GM23338 (cell line): ENCODE data around the gene RAD1. TPM values are rescaled to one million over a fixed set of nuclear protein-coding genes. Genes with fewer than 3 reads are reported as not detected.

Experiments
- ATAC-seq: fragments of 200-7000 bp; cut with Tn5 transposase; 3 replicates; pipeline ENCODE4 v1.9.1; 2020
- DNase-seq: peaks from one replicate; pipeline ENCODE4 v3.0.0-alpha.2; 2015; ENCODE audit warnings: low spot score
- H2AFZ ChIP-seq: fragments of 200-600 bp; sonication (generic); 2 replicates; pipeline ENCODE4 v1.8.0; 2016; ENCODE audit warnings: antibody characterized with exemption, mild to moderate bottlenecking, moderate library complexity
- H3F3A ChIP-seq: fragments of 200-600 bp; sonication (generic); replicated peaks from 2 replicates; pipeline ENCODE4 v1.8.0; 2017; ENCODE audit warnings: antibody characterized with exemption, mixed run types, low read depth
- H3K27ac ChIP-seq: fragments of 200-600 bp; sonication (generic); 2 replicates; pipeline ENCODE4 v1.6.1; 2016; ENCODE audit warnings: low read depth
- H3K27me3 ChIP-seq: fragments of 200-600 bp; sonication (generic); 2 replicates; pipeline ENCODE4 v1.8.0; 2016; ENCODE audit warnings: mild to moderate bottlenecking, mixed run types, moderate library complexity; ENCODE audit not compliant: insufficient read depth
- H3K36me3 ChIP-seq: fragments of 200-600 bp; sonication (generic); 2 replicates; pipeline ENCODE4 v1.8.0; 2016; ENCODE audit warnings: mild to moderate bottlenecking; ENCODE audit not compliant: insufficient read depth
- H3K4me1 ChIP-seq: fragments of 200-600 bp; sonication (generic); 2 replicates; pipeline ENCODE4 v1.8.0; 2016; ENCODE audit warnings: mild to moderate bottlenecking, moderate library complexity; ENCODE audit not compliant: insufficient read depth
- H3K4me2 ChIP-seq: fragments of 200-600 bp; sonication (generic); 2 replicates; pipeline ENCODE4 v1.7.1; 2017; ENCODE audit warnings: mixed run types
- H3K4me3 ChIP-seq: fragments of 200-600 bp; sonication (generic); 2 replicates; pipeline ENCODE4 v1.6.1; 2016; ENCODE audit warnings: mixed run types
- H3K79me2 ChIP-seq: fragments of 200-600 bp; sonication (generic); replicated peaks from 2 replicates; pipeline ENCODE4 v1.8.0; 2017; ENCODE audit warnings: mild to moderate bottlenecking; ENCODE audit not compliant: insufficient read depth
- H3K9me2 ChIP-seq: fragments of 200-600 bp; sonication (generic); 2 replicates; pipeline ENCODE4 v1.8.0; 2017; ENCODE audit not compliant: insufficient read depth
- H4K20me1 ChIP-seq: fragments of 200-600 bp; sonication (generic); replicated peaks from 2 replicates; pipeline ENCODE4 v1.8.0; 2017; ENCODE audit warnings: mild to moderate bottlenecking; ENCODE audit not compliant: insufficient read depth
- H3K27ac Mint-ChIP-seq: 2 replicates; pipeline ENCODE4 v1.8.0; 2020; ENCODE audit warnings: inconsistent platforms, mild to moderate bottlenecking, moderate library complexity, mixed read lengths
- H3K27me3 Mint-ChIP-seq: 3 replicates; pipeline ENCODE4 v1.8.0; 2022; ENCODE audit warnings: low read depth, mild to moderate bottlenecking, moderate library complexity, mixed read lengths, inconsistent platforms; ENCODE audit not compliant: insufficient read depth, poor library complexity
- H3K36me3 Mint-ChIP-seq: 3 replicates; pipeline ENCODE4 v1.8.0; 2021; ENCODE audit warnings: low read depth, mild to moderate bottlenecking, inconsistent platforms, moderate library complexity, mixed read lengths
- H3K4me1 Mint-ChIP-seq: 3 replicates; pipeline ENCODE4 v1.8.0; 2020; ENCODE audit warnings: mild to moderate bottlenecking, inconsistent platforms, mixed read lengths
- H3K4me3 Mint-ChIP-seq: 3 replicates; pipeline ENCODE4 v1.8.0; 2021; ENCODE audit warnings: moderate library complexity, mild to moderate bottlenecking, inconsistent platforms, mixed read lengths
- H3K9me3 Mint-ChIP-seq: 3 replicates; pipeline ENCODE4 v1.8.0; 2020; ENCODE audit warnings: moderate library complexity, mild to moderate bottlenecking, inconsistent platforms, mixed read lengths
- EZH2 ChIP-seq: fragments of 200-600 bp; sonication (generic); IDR thresholded peaks from one replicate; pipeline ENCODE4 v1.8.0; 2017; ENCODE audit warnings: antibody characterized with exemption, mild to moderate bottlenecking, low read depth; ENCODE audit not compliant: unreplicated experiment
- EZH2phosphoT487 ChIP-seq: fragments of 200-600 bp; sonication (generic); IDR thresholded peaks from one replicate; pipeline ENCODE4 v1.8.1; 2018; ENCODE audit warnings: antibody characterized with exemption; ENCODE audit not compliant: unreplicated experiment
- ZNF114 ChIP-seq: fragments of 250-450 bp; sonication (Bioruptor Pico); IDR thresholded peaks from 2 replicates; pipeline ENCODE4 v1.5.0; 2020; ENCODE audit warnings: mild to moderate bottlenecking, moderate library complexity
- ZNF331 ChIP-seq: fragments of 250-450 bp; sonication (Bioruptor Pico); IDR thresholded peaks from 2 replicates; pipeline ENCODE4 v1.5.0; 2020; ENCODE audit warnings: low read depth, mild to moderate bottlenecking, moderate library complexity
- polyA plus RNA-seq: library from polyadenylated mRNA; unstranded; fragments of >200 nt; fragmentation: Nextera tagmentation; extraction: Ambion mirVana; gene quantifications from 2 replicates; pipeline ENCODE4 v1.2.1, GENCODE V29; 2016
- total RNA-seq: library from RNA; depleted of rRNA; stranded (reverse); fragments of >200 nt; shearing (Covaris generic); gene quantifications from 2 replicates; pipeline ENCODE4 v1.2.3, GENCODE V29; 2014
- TF ChIP-seq, protein P1 (sequence below): IDR thresholded peaks from one replicate; pipeline ENCODE4 v1.6.1; 2018; ENCODE audit warnings: antibody characterized with exemption; ENCODE audit not compliant: unreplicated experiment
- TF ChIP-seq, protein P2 (sequence below): IDR thresholded peaks from 2 replicates; pipeline ENCODE4 v1.6.1; 2016; ENCODE audit warnings: antibody characterized with exemption

Gene RAD1
- total and polyA plus RNA-seq, 2 experiments from 2014 or later: 39.3 to 40.9 TPM

DNA sequence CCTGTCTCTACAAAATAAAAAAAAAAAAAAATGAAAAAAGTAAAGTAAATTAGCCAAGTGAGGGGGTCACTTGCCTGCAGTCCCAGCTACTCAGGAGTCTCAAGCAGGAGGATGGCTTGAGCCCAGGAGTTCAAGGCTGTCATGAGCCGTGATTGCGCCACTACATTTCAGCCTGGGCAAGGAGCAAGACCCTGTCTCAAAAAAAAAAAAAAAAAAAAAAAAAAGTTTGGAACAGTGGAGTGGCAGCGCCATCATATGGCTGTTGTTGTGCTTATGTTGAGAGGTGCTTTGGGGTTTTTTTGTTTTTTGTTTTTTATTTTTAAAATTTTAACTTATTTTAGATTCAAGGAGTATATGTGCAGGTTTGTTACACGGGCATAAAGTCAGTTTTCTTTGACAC lies 3.8 kb upstream of the RAD1 start (continued):
- TF ChIP-seq, protein P1, sequence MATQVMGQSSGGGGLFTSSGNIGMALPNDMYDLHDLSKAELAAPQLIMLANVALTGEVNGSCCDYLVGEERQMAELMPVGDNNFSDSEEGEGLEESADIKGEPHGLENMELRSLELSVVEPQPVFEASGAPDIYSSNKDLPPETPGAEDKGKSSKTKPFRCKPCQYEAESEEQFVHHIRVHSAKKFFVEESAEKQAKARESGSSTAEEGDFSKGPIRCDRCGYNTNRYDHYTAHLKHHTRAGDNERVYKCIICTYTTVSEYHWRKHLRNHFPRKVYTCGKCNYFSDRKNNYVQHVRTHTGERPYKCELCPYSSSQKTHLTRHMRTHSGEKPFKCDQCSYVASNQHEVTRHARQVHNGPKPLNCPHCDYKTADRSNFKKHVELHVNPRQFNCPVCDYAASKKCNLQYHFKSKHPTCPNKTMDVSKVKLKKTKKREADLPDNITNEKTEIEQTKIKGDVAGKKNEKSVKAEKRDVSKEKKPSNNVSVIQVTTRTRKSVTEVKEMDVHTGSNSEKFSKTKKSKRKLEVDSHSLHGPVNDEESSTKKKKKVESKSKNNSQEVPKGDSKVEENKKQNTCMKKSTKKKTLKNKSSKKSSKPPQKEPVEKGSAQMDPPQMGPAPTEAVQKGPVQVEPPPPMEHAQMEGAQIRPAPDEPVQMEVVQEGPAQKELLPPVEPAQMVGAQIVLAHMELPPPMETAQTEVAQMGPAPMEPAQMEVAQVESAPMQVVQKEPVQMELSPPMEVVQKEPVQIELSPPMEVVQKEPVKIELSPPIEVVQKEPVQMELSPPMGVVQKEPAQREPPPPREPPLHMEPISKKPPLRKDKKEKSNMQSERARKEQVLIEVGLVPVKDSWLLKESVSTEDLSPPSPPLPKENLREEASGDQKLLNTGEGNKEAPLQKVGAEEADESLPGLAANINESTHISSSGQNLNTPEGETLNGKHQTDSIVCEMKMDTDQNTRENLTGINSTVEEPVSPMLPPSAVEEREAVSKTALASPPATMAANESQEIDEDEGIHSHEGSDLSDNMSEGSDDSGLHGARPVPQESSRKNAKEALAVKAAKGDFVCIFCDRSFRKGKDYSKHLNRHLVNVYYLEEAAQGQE: no peak
- no peak for TF ChIP-seq EZH2

DNA sequence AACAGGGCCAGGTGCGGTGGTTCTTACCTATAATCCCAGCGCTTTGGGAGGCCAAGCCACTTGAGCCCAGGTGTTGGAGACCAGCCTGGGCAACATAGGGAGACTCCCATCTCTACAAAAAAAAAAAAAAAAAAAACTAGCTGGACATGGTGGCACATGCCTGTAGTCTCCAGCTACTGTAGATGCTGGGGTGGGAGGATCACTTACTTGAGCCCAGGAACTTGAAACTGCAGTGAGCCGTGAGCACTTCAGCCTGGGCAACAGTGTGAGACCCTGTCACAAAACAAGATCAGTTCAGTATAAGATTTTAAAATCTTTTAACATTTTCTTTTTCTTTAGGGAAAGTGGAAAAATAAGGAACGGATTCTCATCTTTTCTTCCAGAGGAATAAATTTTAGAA lies 2.7 kb upstream of the RAD1 start:
- no peak overlapping the region for H3K4me3 Mint-ChIP-seq
- DNase-seq (no peak), ATAC-seq (no peak)
- Histone ChIP-seq H3K27ac (no peak overlapping the region), H3K27me3 (no peaks in the 10 kb centered on the region), H4K20me1 (peaks cover 26% of the 10 kb centered on the region), H2AFZ (no peak overlapping the region), H3K79me2 (peaks cover 79% of the 10 kb centered on the region), H3K4me1 (peaks cover 21% of the 10 kb centered on the region), H3K36me3 (peaks cover 54% of the 10 kb centered on the region), H3K4me2 (no peak overlapping the region), H3K9me2 (no peaks in the 10 kb centered on the region), H3K4me3 (peak overlapping the region; percentile 93; the same call in 1 of the 2 replicates), H3F3A (peaks cover 10% of the 10 kb centered on the region; the same call in 1 of the 2 replicates)
- H3K9me3 Mint-ChIP-seq: no peaks in the 10 kb centered on the region
- peaks cover 5% of the 10 kb centered on the region for H3K27me3 Mint-ChIP-seq
- H3K36me3 Mint-ChIP-seq: peaks cover 60% of the 10 kb centered on the region
- 0 out of 2 replicates have a peak overlapping the region, but pooled peaks have one; percentile 6 for H3K27ac Mint-ChIP-seq
- H3K4me1 Mint-ChIP-seq: peaks cover 22% of the 10 kb centered on the region
- TF ChIP-seq, protein P2, sequence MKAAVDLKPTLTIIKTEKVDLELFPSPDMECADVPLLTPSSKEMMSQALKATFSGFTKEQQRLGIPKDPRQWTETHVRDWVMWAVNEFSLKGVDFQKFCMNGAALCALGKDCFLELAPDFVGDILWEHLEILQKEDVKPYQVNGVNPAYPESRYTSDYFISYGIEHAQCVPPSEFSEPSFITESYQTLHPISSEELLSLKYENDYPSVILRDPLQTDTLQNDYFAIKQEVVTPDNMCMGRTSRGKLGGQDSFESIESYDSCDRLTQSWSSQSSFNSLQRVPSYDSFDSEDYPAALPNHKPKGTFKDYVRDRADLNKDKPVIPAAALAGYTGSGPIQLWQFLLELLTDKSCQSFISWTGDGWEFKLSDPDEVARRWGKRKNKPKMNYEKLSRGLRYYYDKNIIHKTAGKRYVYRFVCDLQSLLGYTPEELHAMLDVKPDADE: no peak
- TF ChIP-seq, protein P1: no peak
- no peak for TF ChIP-seq EZH2

DNA sequence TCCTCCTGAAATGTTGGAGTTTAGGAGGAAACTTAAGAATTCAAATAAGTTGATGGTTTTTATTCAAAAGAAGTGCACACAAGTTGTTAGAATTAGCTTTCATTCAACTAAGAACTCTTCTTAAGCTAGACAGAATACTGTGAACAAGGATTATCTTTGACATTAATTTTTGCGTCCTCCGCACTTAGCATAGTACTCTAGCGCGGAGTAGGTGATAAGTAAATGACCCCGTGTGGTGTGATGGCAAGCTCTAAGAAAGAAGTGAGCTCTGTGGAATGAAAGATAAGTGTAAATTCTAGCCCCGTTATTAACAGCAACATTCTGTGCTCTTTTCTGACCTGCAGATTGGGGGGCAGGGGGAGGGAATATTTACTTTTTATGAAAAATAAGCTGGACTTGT lies 1.2 kb upstream of the RAD1 start:
- Histone ChIP-seq H3K4me2 (peak overlapping the region; percentile 94), H3K36me3 (peaks cover 48% of the 10 kb centered on the region), H3K9me2 (no peaks in the 10 kb centered on the region), H2AFZ (no peak overlapping the region), H3F3A (peaks cover 7% of the 10 kb centered on the region; the same call in 1 of the 2 replicates), H3K27me3 (no peaks in the 10 kb centered on the region), H3K79me2 (peaks cover 91% of the 10 kb centered on the region), H4K20me1 (peaks cover 26% of the 10 kb centered on the region), H3K27ac (0 out of 2 replicates have a peak overlapping the region, but pooled peaks have one; percentile 90), H3K4me3 (peak overlapping the region; percentile 93), H3K4me1 (peaks cover 21% of the 10 kb centered on the region)
- H3K9me3 Mint-ChIP-seq: no peaks in the 10 kb centered on the region
- no peak for DNase-seq
- H3K36me3 Mint-ChIP-seq: peaks cover 57% of the 10 kb centered on the region
- H3K27ac Mint-ChIP-seq: no peak overlapping the region
- H3K4me1 Mint-ChIP-seq: peaks cover 22% of the 10 kb centered on the region
- ATAC-seq: no peak
- no peak overlapping the region for H3K4me3 Mint-ChIP-seq
- TF ChIP-seq ZNF114 (CRISPR knock-in tag) (no peak), ZNF331 (CRISPR knock-in tag) (no peak), EZH2phosphoT487 (no peak), EZH2 (no peak)
- TF ChIP-seq, protein P1: no peak
- H3K27me3 Mint-ChIP-seq: peaks cover 2% of the 10 kb centered on the region
